NCI-H1930 (cell line): Measurements from ENCODE around the gene C19orf47.

Source experiments
- DNase-seq, 2 experiments: peaks; one replicate each; lab custom pipeline; 2025; lab: John Stamatoyannopoulos, UW

C19orf47 gene

DNA sequence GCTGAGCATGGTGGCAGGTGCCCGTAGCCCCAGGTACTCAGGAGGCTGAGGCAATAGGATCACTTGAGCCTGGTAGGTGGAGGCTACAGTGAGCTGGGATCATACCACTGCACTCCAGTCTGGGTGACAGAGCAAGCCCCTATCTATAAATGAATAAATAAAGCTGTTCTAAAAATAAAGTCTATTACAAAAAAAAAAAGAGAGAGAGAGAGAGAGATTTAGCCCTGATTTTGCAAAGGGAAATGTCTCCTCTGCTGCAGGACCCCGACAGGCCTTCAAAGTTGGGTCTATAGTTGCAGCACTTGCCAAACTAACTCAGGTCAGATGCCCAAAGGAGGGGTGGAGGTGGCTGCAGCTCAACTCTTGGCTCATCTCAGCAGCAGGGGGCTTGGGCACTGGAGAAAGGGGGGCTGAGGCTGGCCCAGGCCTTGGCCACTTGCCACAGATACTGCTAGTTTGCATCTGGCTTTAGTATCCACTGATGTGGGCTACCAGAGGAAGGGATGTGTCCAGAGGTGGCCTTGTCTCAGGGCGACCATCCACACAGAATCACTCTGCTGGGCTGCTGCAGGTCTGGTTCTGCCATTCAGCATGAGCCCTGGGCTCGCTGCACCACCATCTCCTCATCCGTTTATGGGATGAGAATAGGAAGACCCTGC lies 32.3 kb downstream of the C19orf47 start:
- no peak for DNase-seq

DNA sequence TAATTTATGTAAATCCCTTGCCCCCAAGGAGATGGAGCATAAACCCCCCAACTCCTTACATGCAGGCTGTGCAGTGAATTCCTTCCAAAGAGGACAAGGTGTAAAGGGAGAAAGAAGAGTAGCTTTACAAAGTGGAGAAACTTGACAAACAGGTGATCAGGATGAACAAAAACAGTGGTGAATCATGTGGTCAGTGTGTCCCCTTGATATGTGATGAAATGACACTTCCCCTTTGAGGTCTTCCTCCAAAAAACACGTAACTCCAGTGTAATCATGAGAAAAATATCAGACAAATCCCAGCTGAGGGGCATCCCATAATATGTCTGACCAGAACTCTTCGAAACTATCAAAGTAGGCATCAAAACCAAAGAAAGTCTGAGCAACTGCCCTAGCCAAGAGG lies 33.5 kb downstream of the C19orf47 start:
- no peak for DNase-seq

DNA sequence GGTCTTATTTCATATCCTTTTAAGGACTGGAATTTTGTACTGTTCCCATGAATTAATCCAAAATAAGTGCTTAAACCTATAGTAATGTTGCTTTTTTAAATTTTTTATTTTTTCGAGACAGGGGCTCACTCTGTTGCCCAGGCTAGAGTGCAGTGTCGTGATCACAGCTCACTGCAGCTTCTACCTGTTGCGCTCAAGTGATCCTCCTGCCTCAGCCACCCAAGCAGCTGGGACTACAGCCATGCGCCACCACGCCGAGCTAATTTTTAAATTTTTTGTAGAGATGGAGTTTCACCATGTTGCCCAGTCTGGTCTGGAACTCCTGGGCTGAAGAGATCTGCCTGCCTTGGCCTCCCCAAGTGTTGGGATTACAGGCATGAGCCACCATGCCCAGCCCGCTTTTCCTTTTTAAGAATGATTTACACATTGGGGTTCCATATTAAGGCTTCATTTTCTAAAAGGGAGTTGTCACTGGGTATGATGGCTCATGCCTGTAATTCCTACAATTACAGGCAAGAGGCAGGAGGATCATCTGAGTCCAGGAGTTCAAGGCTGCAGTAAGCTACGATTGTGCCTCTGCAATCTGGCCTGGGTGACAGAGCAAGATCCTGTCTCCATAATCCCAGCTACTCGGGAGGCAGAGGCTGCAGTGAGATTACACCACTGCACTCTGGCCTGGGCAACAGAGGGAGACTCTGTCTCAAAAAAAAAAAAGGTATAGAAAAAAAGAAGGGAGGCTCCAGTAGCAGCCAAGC lies 34.8 kb downstream of the C19orf47 start:
- no peak for DNase-seq

DNA sequence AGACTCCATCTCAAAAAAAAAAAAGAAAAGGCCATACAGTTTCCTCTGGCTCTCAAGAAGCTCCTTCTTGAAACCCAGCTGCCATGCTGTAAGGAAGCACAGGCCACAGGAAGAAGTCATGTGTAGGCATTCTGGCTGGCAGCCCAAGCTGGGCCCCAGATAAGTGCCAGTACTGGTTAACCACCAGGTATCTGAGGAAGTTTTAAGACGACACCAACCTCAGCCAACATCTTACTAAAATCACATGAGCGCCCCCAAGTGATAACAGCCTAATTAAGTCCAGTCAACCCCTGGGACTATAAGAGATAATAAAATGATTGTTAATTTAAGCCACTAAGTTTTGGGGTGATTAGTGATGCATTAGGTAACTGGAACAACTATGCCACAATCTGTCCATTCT lies 35.7 kb downstream of the C19orf47 start:
- no peak for DNase-seq

DNA sequence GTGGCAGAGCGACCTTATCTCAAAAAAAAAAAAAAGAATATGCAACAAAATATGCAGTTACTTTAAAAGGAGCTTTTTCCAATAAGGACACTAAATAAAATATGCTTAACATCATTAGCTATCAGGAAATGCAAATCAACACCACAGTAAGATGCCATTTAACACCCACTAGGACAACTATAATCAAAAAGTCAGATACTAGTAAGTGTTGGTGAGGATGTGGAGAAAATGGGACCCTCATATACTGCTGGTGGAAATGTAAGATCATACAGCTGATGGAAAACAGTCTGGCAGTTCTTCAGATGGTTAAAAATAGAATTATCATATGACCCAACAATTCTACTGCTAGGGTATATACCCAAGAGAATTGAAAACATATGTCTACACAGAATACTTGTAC lies 38.5 kb downstream of the C19orf47 start:
- no peak for DNase-seq

DNA sequence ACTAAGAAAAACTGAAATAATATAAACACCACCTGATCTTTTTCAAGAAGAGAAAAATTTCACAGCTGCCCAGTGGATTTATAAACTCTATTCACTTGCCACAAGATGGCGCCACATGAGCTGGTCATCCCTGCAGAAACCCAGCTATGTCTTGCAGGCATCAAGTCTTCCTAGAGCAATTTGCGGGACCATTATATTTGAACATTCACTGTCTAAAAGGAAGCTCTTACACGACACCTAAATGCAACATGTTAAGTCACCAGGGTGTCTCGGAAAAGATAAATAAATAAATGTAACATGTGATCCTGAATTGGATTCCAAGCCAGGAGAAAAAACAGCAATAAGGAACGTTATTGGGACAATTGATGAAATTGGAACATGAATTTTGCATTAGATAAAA lies 42.8 kb downstream of the C19orf47 start:
- peak; percentile 57 to 81 for DNase-seq

DNA sequence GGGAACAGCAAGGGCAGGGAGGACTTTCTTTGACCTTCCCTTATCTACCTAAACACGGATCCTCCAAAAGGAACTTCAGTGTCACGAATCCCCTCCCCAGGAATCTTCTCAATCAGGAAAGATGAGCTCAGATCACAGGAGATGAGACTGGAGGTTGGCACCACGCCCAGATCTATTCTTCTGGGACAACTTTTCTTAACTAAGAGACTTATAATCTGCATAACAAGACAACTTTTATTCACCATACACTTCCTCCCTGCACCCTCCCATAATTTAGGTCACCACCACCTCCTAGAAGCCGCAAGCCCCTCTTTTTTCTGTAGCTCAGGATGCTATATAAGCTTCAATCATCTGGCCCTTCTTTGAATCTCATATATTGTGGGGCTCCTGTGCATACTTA lies 43.9 kb downstream of the C19orf47 start:
- no peak for DNase-seq

DNA sequence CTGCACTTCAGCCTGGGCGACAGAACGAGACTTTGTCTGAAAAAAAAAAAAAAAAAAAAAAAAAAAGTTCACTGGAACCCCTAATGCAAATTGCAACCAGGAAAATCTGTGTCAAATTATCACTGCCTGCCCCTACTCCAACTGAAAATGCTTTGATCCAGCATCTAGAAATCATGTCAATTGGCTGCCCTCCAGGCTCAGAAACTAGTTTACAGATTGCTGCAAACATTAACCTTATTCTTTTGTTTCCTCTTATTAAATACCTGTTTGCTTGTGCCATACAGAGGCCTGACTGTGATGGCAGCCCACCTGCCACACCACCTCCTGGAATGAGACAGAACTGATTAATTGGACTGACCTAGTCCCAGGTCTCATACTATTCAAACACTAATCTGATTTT lies 44.4 kb downstream of the C19orf47 start:
- no peak for DNase-seq

DNA sequence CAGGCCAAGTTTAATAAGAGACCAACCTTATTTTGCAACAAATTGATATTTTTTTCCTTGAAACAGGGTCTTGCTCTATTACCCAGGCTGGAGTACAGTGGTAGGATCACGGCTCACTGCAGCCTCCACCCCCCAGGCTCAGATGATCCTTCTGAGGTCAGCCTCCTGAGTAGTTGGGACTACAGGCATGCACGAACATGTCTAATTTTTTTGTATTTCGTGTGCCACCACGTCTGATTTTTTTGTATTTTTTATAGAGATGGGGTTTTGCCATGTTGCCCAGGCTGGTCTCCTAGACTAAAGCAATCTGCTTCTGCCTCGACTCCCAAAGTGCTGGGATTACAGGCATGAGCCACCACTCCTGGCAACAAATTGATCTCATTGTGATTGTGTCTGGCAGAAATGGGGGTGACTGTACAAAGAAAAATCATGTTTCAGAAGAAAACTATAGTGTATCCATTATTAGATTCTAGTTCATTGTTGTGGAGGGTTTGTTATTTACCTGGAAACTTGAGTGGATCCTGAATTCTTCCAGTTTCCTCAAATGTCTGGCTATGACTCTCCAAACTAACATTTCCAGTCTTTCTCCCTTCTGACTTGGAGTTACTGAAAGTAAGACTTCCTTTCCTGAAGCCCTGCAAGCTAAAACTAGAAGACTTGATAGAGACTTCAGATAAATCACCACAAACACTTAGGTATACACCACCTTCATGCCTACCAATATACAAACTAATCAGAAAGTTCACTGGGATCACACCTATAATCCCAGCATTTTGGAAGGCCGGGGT lies 45.8 kb downstream of the C19orf47 start:
- DNase-seq: no peak

DNA sequence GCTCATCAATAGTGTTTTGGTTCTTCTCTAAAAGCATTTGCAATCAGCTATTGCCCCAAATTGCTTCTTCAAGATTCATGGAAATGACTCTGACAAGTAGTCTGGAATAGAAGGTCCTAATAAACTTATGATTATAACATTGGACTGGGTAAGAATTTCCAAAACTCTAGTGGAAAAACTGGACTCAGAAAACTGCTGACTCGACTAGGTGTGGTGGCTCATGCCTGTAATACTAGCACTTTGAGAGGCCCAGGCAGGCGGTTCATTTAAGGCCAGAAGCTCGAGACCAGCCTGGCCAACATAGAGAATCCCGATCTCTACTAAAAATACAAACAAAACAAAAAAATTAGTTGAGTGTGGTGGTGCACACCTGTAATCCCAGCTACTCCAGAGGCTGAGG lies 47.5 kb downstream of the C19orf47 start:
- DNase-seq: no peak

DNA sequence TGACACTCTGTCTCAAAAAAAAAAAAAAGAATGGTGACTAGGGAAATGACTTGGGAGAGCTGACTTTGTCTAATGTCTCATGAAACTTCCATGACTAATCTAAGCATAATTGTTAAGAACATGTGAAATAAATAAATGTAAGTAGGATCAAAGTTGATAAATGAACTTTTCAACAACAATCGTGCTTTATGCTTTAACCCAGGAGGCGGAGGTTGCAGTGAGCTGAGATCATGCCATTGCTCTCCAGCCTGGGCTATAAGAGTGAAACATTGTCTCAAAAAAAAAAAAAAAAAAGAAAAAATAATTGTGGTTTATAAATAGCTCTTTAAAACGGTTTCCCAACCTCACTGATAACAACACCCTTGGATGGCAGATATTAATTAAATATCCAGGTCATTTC lies 50.2 kb downstream of the C19orf47 start:
- DNase-seq: no peak

DNA sequence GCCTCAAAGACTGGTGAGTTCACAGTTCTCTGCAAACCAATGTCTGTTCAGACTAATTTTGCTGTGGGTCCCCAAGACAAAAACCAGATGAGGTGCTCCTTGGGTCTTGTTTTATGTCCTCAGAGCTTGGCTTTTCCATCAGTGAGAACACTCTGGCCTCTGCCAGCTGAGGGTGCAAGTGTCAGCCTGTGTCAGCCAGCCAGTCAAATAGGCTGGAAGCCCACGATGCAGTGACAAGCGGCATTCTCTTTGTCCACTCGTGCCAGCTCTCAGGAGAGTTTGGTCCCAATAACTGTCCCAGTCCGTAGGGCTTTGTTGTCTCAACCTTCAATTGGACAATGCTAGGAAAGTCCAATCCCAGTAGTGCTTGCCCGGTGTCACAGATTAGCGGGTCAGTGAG lies 53.6 kb downstream of the C19orf47 start:
- no peak for DNase-seq

DNA sequence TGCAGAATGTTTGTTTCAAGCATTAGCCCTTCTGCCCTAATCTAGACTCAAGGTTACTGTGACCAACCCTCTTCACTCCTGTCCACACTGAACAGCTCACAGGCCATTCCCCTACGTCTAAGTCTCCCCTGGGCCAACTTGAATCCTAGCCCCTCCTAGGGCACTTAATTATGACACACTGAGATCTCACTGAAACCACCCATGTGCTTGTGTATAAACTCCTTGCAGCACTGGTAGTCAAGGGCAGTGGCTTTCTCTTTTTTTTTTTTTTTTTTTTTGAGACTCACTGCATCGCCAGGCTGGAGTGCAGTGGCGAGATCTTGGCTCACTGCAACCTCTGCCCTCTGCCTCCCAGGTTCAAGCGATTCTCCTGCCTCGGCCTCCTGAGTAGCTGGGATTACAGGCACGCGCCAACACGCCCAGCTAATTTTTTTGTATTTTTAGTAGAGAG lies 61.2 kb downstream of the C19orf47 start:
- no peak for DNase-seq

DNA sequence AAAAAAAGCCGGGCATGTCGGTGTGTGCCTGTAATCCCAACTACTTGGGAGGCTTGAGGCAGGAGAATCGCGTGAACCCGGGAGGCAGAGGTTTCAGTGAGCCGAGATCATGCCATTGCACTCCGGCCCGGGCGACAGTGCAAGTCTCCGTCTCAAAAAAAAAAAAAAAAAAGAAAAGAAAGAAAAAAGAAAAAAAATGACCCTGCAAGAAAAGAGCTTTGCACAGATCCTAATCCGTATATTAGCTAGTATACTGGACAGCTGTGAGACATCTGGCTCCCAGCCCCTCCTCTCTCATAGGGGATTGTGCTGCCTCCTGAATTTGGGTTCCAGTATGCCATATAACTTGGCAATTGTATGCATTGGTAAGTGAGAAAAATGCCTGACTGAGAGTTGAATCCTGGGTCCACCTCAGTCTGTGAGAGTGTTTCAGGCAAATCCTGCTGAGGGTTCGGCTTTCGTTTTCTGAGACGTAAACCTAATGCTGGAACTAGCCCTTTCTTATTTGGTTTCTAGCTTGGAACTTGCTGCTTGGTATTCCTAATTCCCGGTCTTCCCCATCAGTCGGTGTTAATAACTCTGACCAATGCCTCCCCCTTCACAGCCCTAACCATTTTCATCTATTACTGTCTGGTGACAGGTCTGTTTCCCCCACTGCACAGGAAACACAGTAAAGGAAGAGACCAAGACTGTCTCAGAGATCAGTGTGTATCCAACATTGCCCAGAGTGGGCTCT lies 61.8 kb downstream of the C19orf47 start:
- DNase-seq: no peak

DNA sequence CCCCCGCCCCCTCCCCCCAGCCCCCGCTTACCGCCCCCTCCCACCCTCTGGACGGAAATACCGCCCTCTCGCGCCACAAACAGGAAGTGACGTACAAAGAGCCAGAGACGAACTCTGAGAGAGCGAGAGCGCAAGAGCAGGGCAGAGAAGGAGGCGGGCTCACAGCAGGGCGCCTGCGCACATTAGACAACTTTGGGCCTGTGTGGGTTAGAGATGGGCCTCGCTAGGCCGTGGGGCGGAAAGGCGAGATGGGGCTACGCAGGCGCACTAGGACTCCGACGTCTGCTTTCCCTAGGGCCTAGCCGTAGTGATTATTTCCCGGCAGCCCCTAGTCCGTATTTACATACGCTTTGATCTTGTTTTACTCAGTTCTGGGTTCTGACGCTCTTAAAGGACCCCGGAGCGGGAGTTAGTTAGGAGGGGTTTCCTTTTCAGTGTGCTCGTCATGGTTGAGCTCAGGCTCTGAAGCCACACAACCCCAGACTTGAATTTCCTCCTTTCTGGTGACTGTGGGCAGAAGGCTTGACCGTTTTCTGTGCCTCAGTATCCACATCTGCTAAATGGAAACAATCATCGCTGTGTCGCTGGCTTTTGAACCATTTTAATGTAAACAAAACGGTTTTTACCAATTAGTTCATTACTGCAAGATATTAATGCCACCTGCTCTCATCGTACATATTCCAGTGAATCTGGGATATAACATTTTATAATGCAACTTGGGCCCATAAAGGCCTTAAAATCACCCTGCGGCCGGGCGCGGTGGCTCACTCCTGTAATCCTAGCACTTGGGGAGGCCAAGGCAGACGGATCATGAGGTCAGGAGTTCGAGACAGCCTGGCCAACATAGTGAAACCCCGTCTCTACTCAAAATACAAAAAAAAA lies 62.6 kb downstream of the C19orf47 start:
- DNase-seq: peak; percentile 100

DNA sequence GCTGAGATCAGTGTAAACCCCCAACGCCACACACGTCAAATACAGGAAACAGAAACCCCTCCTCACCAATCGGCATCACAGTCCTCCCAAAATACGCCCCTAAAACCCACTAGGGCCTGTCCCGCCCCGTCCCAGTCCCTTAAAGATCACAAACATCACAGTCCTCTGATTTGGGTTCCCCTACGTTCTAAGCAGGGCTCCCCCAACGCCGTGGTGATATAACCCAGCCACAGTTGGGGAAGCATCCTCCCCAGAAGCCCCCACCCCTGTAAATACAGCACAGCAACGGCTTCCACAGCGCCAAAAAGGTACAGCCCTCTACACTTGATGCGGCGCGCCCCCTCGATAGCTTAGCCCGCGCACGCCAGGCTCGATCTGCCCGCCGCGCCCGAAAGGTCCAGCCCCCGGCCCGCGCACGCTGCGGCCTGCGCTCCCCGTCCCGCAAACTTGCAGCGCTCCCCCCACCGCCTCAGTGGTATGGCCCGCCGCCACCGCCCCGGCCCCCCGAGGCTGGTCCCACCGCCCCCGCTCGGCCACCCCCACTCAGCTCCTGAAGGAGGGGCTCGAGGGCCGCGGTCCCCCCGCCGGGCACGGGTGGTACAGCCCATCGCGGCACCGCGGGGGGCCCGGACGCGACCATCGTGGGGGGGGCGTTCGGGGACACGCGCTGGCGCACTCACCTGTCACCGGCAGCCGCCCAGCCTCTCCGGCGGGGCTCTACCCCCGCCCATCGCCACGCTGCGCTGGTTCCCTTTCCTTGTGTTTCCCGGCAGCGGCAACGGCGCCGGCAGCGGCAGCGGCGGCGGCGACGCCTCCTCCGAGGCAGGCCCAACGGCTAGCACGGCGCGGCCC lies 63.5 kb downstream of the C19orf47 start, which contains the start of gene AKT2:
Gene AKT2, minus strand, starts transcription at position 845 of the 852 bp plus-strand sequence. CDS start 20,078 bp downstream, outside the sequence.
- DNase-seq: peak; percentile 87 to 93

DNA sequence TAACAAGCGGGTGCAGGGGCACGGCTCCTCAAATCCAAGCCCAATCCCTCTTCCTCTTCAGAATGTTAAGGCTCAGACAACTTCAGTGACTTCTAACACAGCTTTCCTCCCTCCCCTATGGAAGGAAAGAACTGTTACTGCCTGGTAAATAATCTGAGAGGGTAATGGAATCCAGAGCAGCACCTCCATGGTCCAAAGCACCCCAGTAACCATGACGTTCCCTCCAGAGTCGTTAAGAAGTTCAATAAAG lies 64.0 kb downstream of the C19orf47 start:
- DNase-seq: no peak

DNA sequence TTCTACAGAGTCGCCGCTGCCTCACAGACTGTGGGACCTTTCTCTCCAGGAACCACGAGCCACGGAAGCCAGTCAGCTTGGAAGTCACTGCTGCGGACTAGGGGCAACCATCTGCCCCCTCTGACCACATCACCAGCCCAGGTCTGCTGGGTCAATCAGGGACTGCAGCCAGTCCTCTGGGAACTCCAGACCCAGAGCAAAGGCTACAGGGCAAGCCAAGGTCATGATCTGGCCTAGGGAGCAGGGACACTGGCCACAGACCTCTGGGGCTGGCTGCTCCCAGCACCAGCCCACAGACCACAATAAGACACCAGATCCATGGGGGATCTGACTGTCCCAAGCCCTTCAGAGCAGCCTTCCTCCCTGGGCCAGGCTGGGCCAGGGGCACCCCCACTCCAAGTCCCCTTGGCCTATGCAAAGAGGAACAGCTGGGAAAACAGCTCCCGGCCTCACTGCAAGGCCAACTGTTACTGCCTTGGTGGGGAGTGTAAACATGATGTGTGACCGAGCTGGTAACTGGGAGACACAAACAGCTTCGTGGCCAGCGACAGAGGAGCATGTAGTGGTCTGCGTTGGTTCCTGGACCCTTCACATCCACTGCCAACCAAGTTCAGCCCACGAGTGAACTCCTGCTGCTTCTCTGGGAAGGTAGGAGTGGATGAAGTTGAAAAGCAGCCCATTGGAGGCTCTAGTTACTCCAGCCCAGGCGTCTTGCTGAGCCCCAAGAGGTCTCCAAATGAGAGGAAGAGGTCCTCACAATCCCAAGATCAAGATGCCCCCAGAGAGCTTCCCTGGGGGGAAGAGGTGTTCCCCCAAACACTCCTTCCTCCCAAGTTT lies 64.6 kb downstream of the C19orf47 start:
- no peak for DNase-seq

DNA sequence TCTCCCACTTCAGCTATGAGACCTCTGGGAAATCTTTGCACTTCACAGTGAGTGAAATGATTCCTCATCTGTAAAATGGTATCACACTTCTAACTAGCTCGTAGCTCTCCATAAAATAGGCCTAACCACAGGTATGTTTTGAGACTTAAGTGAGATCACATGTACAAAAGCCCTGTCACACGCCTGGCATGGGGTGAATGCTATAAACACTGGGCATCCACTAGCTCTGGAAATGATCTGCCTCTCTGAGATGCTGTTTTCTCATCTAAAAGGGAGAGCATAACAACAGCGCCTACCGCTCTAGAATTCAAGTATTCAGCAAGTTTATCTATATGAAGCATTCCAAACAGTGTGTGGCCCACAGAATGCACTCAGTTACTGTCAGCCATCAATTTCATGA lies 65.3 kb downstream of the C19orf47 start:
- DNase-seq: no peak

DNA sequence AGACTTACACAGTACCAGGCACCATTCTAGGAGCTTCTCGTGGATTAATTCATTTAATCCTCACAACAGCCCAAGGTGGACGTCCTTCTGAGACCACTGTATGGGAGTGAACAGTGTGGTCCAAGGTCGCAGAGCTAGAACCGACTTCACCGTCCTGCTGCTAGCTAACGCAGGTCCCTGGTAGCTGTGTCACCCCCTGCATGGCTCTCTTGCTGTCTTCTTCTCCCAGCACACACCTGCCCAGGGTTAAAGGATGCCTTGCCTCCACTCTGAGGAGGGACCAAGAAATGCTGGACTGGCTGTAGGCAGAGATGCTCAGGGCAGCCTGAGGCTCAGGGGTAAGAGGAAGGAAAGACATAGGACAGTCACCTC lies 66.0 kb downstream of the C19orf47 start:
- no peak for DNase-seq
